DND-41 (cell line): ENCODE data around the gene SLC18A3.

Experiments used
- EZH2 ChIP-seq: IDR thresholded peaks from 3 replicates; pipeline ENCODE4 v1.6.1; 2012; ENCODE audit warnings: borderline replicate concordance, low read depth, mild to moderate bottlenecking, moderate library complexity, low read length, inconsistent platforms; ENCODE audit not compliant: severe bottlenecking
- TF ChIP-seq, protein P1 (sequence below): IDR thresholded peaks from 2 replicates; pipeline ENCODE4 v1.5.1; 2012; ENCODE audit warnings: borderline replicate concordance, low read length, moderate library complexity, mild to moderate bottlenecking; ENCODE audit not compliant: poor library complexity, severe bottlenecking; ENCODE audit errors: extremely low read depth

DNA sequence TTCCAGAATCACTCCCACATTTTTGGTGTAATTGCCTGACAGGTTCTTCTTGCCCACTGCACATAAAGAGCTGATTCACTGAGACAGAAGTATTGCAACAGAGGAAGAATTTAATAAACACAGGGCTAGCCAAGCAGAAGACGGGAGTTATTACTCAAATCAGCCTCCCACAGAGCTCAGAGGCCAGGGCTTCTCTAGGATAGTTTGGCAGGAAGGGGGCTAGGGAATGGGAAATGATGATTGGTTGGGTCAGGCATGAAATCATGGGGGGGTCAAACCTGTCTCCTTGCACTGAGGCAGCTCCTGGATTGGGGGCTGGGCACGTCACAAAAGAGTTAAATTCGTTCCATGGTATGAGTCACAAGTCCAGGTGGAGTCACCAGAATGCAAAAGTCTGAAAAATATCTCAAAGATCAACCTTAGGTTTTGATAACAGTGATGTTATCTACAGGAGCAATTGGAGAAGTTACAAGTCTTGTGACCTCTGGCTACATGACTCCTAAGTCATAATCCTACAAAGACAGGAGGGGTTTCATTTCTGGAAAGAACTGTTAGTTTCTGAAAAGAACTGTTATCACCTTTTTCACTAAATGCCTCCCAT, 41.0 kb upstream of the SLC18A3 start:
- TF ChIP-seq, protein P1, sequence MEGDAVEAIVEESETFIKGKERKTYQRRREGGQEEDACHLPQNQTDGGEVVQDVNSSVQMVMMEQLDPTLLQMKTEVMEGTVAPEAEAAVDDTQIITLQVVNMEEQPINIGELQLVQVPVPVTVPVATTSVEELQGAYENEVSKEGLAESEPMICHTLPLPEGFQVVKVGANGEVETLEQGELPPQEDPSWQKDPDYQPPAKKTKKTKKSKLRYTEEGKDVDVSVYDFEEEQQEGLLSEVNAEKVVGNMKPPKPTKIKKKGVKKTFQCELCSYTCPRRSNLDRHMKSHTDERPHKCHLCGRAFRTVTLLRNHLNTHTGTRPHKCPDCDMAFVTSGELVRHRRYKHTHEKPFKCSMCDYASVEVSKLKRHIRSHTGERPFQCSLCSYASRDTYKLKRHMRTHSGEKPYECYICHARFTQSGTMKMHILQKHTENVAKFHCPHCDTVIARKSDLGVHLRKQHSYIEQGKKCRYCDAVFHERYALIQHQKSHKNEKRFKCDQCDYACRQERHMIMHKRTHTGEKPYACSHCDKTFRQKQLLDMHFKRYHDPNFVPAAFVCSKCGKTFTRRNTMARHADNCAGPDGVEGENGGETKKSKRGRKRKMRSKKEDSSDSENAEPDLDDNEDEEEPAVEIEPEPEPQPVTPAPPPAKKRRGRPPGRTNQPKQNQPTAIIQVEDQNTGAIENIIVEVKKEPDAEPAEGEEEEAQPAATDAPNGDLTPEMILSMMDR: no peak
- TF ChIP-seq EZH2: no peak
